ENCODE data around the gene SAPCD1. TPM values are rescaled to one million over a fixed set of nuclear protein-coding genes. Genes with fewer than 3 reads are reported as not detected.

SAPCD1 gene
- total RNA-seq, 2 donors from 2014 or later, result 1.7 to 8.9 TPM

DNA sequence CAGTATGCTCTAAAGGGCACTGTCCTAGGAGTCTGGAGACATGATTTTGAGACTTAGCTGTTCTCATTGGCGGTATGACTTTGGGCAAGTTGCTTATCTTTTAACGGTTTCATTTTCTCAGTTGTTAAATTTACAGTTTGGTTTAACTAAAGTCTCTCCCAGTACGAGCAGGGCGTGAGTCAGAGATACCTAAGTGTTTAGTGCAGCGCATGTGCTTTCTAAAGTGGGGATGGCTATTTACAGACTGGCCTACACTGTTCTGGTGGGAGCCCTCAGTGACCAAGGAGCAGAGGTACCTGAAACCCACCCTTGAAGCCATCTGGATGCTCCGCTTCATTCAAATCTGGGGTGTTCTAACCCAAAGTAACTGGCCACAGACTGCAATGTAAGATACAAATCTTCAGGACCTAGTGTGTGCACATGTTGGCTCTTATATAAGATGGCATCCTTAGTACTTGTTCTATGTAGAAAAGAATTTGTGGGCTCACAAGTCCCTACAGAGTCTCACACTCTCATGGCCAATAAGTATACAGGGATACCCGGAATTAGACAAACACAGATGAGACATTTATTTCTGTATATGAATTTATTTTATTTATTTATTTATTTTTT, 11.9 kb upstream of the SAPCD1 start:
- no peak for DNase-seq
- Histone ChIP-seq H3K4me1 (no peaks in the 10 kb centered on the region), H3K9ac (ENCODE audit: low read depth in 2 of 2, low read length in 2 of 2) (no peak overlapping the region), H3K36me3 (no peaks in the 10 kb centered on the region), H3K27ac (no peak overlapping the region), H3K4me3 (no peak overlapping the region), H3K27me3 (no peaks in the 10 kb centered on the region), H3K9me3 (no peaks in the 10 kb centered on the region)
- no peak for TF ChIP-seq CTCF (IDR thresholded peaks at IDR 0.05)
- intact Hi-C loops (cut with DNase I), result no loop called here

DNA sequence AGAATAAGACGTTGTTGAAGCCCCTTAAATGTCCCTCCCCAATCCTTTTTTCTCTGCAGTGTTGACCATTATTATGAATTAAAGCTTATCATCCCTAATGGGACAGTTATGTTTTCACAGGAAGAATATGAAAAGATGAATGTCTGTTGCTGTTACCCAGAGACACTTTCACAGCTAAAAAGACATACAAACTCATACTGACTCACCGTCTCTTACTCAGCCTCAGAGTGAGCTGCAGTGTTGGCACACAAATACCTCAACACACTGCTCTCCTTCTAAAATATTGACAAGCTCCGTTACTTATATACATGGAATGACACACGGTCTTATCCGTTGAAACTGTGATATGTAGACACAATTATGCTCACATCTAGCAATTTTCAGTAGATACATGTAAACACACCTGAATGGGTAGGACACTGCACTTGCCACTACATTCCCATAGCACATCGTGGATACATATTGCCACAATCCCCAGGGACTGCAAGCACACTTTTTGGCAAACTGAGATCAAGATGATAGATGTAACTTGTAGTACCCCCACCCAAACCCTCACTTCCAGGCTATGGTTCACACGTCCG, 9.6 kb upstream of the SAPCD1 start:
- no peak for TF ChIP-seq CTCF (IDR thresholded peaks at IDR 0.05)
- no peak for DNase-seq
- H3K27me3 ChIP-seq, result no peaks in the 10 kb centered on the region
- no peak overlapping the region for H3K4me3 ChIP-seq
- no peaks in the 10 kb centered on the region for H3K9me3 ChIP-seq
- no peak overlapping the region for H3K27ac ChIP-seq
- no peaks in the 10 kb centered on the region for H3K36me3 ChIP-seq
- intact Hi-C loops (cut with DNase I), result no loop called here
- H3K9ac ChIP-seq (ENCODE audit: low read depth in 2 of 2, low read length in 2 of 2), result no peak overlapping the region
- no peaks in the 10 kb centered on the region for H3K4me1 ChIP-seq

GRCh38 chr6:31758281-31758680, 4.2 kb upstream of the SAPCD1 start:
- Histone ChIP-seq H3K9me3 (no peaks in the 10 kb centered on the region), H3K9ac (ENCODE audit: low read depth in 2 of 2, low read length in 2 of 2) (no peak overlapping the region), H3K4me1 (no peaks in the 10 kb centered on the region), H3K36me3 (no peaks in the 10 kb centered on the region), H3K27ac (no peak overlapping the region), H3K4me3 (no peak overlapping the region), H3K27me3 (no peaks in the 10 kb centered on the region)
- TF ChIP-seq CTCF (IDR thresholded peaks at IDR 0.05), result no peak
- no peak for DNase-seq
- intact Hi-C loops (cut with DNase I), result no loop called here

DNA sequence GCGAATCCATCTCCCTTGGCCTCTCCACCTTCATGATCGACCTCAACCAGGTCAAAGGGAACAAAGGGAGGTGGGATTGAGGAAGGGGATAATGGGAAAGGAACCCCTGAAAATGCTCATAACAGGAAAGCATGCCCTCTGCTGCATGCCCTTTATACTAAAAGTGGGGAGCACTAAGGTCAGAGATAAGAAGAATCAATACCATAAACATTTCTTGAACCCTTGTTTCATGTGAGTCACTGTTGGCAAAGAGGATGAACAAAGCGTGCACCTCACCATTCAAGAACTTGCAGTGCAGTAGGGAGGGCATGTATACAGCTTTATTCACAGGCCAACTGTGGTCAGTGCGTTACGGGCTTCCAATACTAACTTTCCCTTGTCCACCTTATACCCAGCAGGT, 1.7 kb upstream of the SAPCD1 start:
- no peaks in the 10 kb centered on the region for H3K36me3 ChIP-seq
- H3K9ac ChIP-seq (ENCODE audit: low read depth in 2 of 2, low read length in 2 of 2), result no peak overlapping the region
- DNase-seq, result no peak
- H3K27ac ChIP-seq, result no peak overlapping the region
- no peaks in the 10 kb centered on the region for H3K27me3 ChIP-seq
- no peak overlapping the region for H3K4me3 ChIP-seq
- H3K4me1 ChIP-seq, result no peaks in the 10 kb centered on the region
- intact Hi-C loops (cut with DNase I), result loop anchor here (10.0 kb wide), 1 partner anchor 194 kb away; the partner anchor contains the start of genes NELFE and SKIC2
- H3K9me3 ChIP-seq, result no peaks in the 10 kb centered on the region
- TF ChIP-seq CTCF (IDR thresholded peaks at IDR 0.05), result no peak

GRCh38 chr6:31761343-31761742, 1.1 kb upstream of the SAPCD1 start:
- H3K4me3 ChIP-seq, result no peak overlapping the region
- H3K9me3 ChIP-seq, result no peaks in the 10 kb centered on the region
- intact Hi-C loops (cut with DNase I), result loop anchor here (10.0 kb wide), 1 partner anchor 193 kb away; the partner anchor contains the start of genes NELFE and SKIC2
- H3K27me3 ChIP-seq, result no peaks in the 10 kb centered on the region
- no peaks in the 10 kb centered on the region for H3K36me3 ChIP-seq
- H3K27ac ChIP-seq, result no peak overlapping the region
- DNase-seq, result no peak
- H3K4me1 ChIP-seq, result no peaks in the 10 kb centered on the region
- TF ChIP-seq CTCF (IDR thresholded peaks at IDR 0.05), result no peak
- no peak overlapping the region for H3K9ac ChIP-seq (ENCODE audit: low read depth in 2 of 2, low read length in 2 of 2)
